ENCODE measurements around the gene TATDN2. TPM values are rescaled to one million over a fixed set of nuclear protein-coding genes. Genes with fewer than 3 reads are reported as not detected.

The TATDN2 gene
- total and polyA plus RNA-seq, 9 of the 15 experiments (the other 6 are each of a cell fraction or from before 2014, with no cell fraction given), result 5.2 to 44.7 (median 25.8) TPM

- no peak for TF ChIP-seq ZNF609 (CRISPR knock-in tag; IDR thresholded peaks at IDR 0.05; ENCODE audit: borderline replicate concordance)
- TF ChIP-seq ETV5 (CRISPR knock-in tag; IDR thresholded peaks at IDR 0.05; ENCODE audit: low read depth), result no peak
- no peak for TF ChIP-seq ARID1B (IDR thresholded peaks at IDR 0.05)
- TF ChIP-seq PHF21A (IDR thresholded peaks at IDR 0.05; ENCODE audit: borderline replicate concordance, low read depth), result no peak
- no peak for TF ChIP-seq GMEB1 (CRISPR knock-in tag; IDR thresholded peaks at IDR 0.05)
These were observed 11.5 kb downstream of the TATDN2 start (continued) for GRCh38 chr3:10259798-10260197.

All from K562 (cell line).